Measurements from ENCODE around the gene TRIM25. TPM values are rescaled to one million over a fixed set of nuclear protein-coding genes. Genes with fewer than 3 reads are reported as not detected.

The TRIM25 gene
- total RNA-seq, 6 experiments from 2014 or later, result 35.6 to 60.8 (median 49.8) TPM

GRCh38 chr17:56866076-56866475, 47.8 kb downstream of the TRIM25 start:
- intact Hi-C loops (cut with DNase I), result no loop called here
- no peak for DNase-seq
- H3K36me3 ChIP-seq, result peaks cover 0 to 10% (median 0%) of the 10 kb centered on the region in 4 donors
- H3K27ac ChIP-seq, result no peak overlapping the region
- no peaks in the 10 kb centered on the region for H3K9me3 ChIP-seq
- TF ChIP-seq POLR2A (IDR thresholded peaks at IDR 0.05) (no peak), CTCF (IDR thresholded peaks at IDR 0.05) (no peak)
- 95% methylated on average over 5 of the region's 5 CpGs for WGBS (ENCODE audit: insufficient coverage, low coverage, low lambda C conversion rate, missing lambda C conversion rate)
- peaks cover 0 to 10% (median 4%) of the 10 kb centered on the region in 4 donors for H3K4me1 ChIP-seq
- H3K27me3 ChIP-seq, result no peaks in the 10 kb centered on the region
- H3K4me3 ChIP-seq, result no peak overlapping the region
- no peak for ATAC-seq

GRCh38 chr17:56863974-56864373, 49.9 kb downstream of the TRIM25 start:
- TF ChIP-seq CTCF (IDR thresholded peaks at IDR 0.05), result peak in 2 of 4 donors; percentile 13 to 19
- no peak for TF ChIP-seq POLR2A (IDR thresholded peaks at IDR 0.05)
- Histone ChIP-seq H3K4me1 (peaks cover 0 to 10% (median 4%) of the 10 kb centered on the region in 4 donors), H3K27ac (no peak overlapping the region)

GRCh38 chr17:56861899-56862298, 52.0 kb downstream of the TRIM25 start:
- intact Hi-C loops (cut with DNase I), result no loop called here
- Histone ChIP-seq H3K27ac (no peak overlapping the region), H3K27me3 (no peaks in the 10 kb centered on the region), H3K4me3 (no peak overlapping the region), H3K9me3 (no peaks in the 10 kb centered on the region), H3K4me1 (no peaks in the 10 kb centered on the region), H3K36me3 (peaks cover 0 to 18% (median 0%) of the 10 kb centered on the region in 4 donors)
- WGBS (ENCODE audit: insufficient coverage, low coverage, low lambda C conversion rate, missing lambda C conversion rate), result 93% methylated on average over 3 of the region's 3 CpGs
- ATAC-seq (no peak), DNase-seq (no peak)
- TF ChIP-seq CTCF (IDR thresholded peaks at IDR 0.05) (no peak), POLR2A (IDR thresholded peaks at IDR 0.05) (no peak)

More at GRCh38 chr17:56863974-56864373, 49.9 kb downstream of the TRIM25 start:
- Histone ChIP-seq H3K27me3 (no peaks in the 10 kb centered on the region), H3K4me3 (no peak overlapping the region), H3K36me3 (peaks cover 0 to 14% (median 0%) of the 10 kb centered on the region in 4 donors), H3K9me3 (no peaks in the 10 kb centered on the region)
- intact Hi-C loops (cut with DNase I), result no loop called here
- DNase-seq (no peak), ATAC-seq (peak; percentile 41 to 60 (median 54))
- 23% methylated on average over 3 of the region's 3 CpGs for WGBS (ENCODE audit: insufficient coverage, low coverage, low lambda C conversion rate, missing lambda C conversion rate)

GRCh38 chr17:56851008-56851407, 62.8 kb downstream of the TRIM25 start:
- ATAC-seq, result no peak
- H3K4me1 ChIP-seq, result no peaks in the 10 kb centered on the region
- 100% methylated on average over 2 of the region's 3 CpGs for WGBS (ENCODE audit: insufficient coverage, low coverage, low lambda C conversion rate, missing lambda C conversion rate)

More at GRCh38 chr17:56851008-56851407, 62.8 kb downstream of the TRIM25 start:
- Histone ChIP-seq H3K9me3 (no peaks in the 10 kb centered on the region), H3K27ac (no peak overlapping the region), H3K4me3 (no peak overlapping the region), H3K27me3 (no peaks in the 10 kb centered on the region), H3K36me3 (peaks cover 0 to 6% (median 0%) of the 10 kb centered on the region in 4 donors)
- intact Hi-C loops (cut with DNase I), result no loop called here
- no peak for DNase-seq
- TF ChIP-seq POLR2A (IDR thresholded peaks at IDR 0.05) (no peak), CTCF (IDR thresholded peaks at IDR 0.05) (no peak)

Measured in right lobe of liver (tissue), 6 donors.